Measurements from ENCODE around the gene SPG11.
"Not testable (repeated sequence)": the region's sequence is repeated elsewhere in the genome, so short reads cannot be mapped to it uniquely, and the experiment has no call there.

The SPG11 gene

DNA sequence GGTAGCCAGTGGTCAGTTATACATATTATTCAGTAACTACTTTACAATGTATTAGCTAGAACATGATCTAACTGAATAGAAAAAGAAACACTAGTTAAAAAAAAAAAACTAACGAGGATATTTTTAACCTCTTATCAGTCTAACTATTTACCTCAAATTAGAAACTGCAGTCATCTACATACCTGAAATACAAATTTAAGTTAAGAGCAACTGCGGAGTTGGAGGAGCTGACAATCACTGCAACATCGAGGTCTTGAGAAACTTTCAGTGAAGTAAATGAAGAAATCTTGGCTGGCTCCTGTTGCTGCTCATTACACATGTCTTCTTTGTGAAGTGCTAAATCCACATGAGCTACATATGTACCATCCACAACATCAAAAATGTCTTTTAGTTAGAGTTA is 6.5 kb downstream of the SPG11 start:
- H3K4me1 ChIP-seq (ENCODE audit: control insufficient read depth, insufficient read depth, low read length, poor library complexity, severe bottlenecking), result peaks cover 2% of the 10 kb centered on the region
- H3K27ac ChIP-seq (ENCODE audit: low read depth, low read length, severe bottlenecking), result no peak overlapping the region
- H3K9me3 ChIP-seq (ENCODE audit: control insufficient read depth, low read length), result no peaks in the 10 kb centered on the region
- WGBS, 2 experiments (ENCODE audit: insufficient coverage in 2 of 2), result 100% methylated on average over 1 of the region's 3 CpGs; no CpG with 5 or more reads in 1 of the 2 experiments
- H3K4me3 ChIP-seq (ENCODE audit: extremely low read depth, insufficient read depth, low read length, poor library complexity, severe bottlenecking), result no peak overlapping the region
- H3K36me3 ChIP-seq (ENCODE audit: control insufficient read depth, insufficient read depth, low read length), result peaks cover 71% of the 10 kb centered on the region

DNA sequence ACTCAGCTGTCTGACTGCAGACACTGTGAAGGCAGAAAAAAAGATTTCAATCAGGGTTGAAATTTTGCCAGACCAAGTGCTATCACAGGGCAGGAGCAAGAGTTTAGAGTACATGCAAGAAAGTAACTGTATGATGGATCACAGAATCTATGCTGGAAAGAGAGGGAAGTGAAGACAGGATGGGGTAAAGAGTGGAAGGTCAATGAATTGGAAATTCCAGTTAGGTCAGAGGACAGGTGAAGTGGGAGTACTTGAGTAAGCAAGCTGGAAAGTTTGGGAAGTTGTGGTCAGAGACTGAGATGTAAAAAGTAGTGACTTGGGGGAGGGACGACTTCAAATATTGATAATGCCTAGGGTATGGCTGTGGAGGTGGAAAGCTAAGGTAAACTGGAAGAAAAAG is 7.2 kb downstream of the SPG11 start:
- H3K27ac ChIP-seq (ENCODE audit: low read depth, low read length, severe bottlenecking), result no peak overlapping the region
- peaks cover 76% of the 10 kb centered on the region for H3K36me3 ChIP-seq (ENCODE audit: control insufficient read depth, insufficient read depth, low read length)
- no peaks in the 10 kb centered on the region for H3K4me1 ChIP-seq (ENCODE audit: control insufficient read depth, insufficient read depth, low read length, poor library complexity, severe bottlenecking)
- H3K9me3 ChIP-seq (ENCODE audit: control insufficient read depth, low read length), result no peaks in the 10 kb centered on the region
- H3K4me3 ChIP-seq (ENCODE audit: extremely low read depth, insufficient read depth, low read length, poor library complexity, severe bottlenecking), result no peak overlapping the region
- 100% methylated on average over 1 of the region's 1 CpG for WGBS, 2 experiments (ENCODE audit: insufficient coverage in 2 of 2)

DNA sequence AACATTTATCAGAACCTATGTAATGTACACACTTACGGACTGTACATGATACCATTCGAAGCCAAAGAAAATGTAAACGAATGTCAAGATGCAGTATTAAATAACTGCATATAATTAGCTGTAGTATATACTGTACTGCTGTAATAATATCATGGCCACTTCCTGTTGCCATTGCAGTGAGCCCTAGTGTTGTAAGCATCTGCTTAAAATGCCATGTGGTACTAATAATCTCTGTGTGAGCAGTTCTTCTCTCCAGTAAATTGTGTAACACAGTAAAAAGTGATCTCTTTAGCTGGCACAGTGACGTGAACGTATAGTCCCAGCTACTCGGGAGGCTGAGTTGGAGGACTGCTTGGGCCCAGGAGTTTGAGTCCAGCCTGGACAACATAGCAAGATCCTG is 8.6 kb downstream of the SPG11 start:
- WGBS, 2 experiments (ENCODE audit: insufficient coverage in 2 of 2), result 95 to 100% methylated on average over 3 to 4 of the region's 6 CpGs
- Histone ChIP-seq H3K36me3 (ENCODE audit: control insufficient read depth, insufficient read depth, low read length) (peaks cover 81% of the 10 kb centered on the region), H3K9me3 (ENCODE audit: control insufficient read depth, low read length) (no peaks in the 10 kb centered on the region), H3K27ac (ENCODE audit: low read depth, low read length, severe bottlenecking) (no peak overlapping the region), H3K4me3 (ENCODE audit: extremely low read depth, insufficient read depth, low read length, poor library complexity, severe bottlenecking) (no peak overlapping the region), H3K4me1 (ENCODE audit: control insufficient read depth, insufficient read depth, low read length, poor library complexity, severe bottlenecking) (no peaks in the 10 kb centered on the region)

DNA sequence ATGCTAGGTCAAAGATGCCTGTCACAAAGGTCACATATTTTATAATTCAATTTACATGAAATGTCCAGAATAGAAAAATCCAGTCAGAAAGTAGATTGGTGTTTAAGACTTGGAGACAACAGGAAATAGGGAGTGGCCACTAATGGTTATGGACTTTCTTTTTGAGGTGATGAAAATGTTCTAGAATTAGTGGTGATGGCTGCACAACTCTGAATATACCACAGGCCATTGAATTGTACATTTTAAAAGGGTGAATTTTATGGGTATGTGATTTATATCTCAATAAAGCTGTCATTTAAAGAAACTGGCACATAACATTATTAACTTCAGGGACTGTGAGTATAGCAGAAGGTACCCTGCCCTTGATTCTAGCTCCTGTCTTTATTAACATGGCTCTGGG is 15.8 kb downstream of the SPG11 start:
- peaks cover 72% of the 10 kb centered on the region for H3K36me3 ChIP-seq (ENCODE audit: control insufficient read depth, insufficient read depth, low read length)

DNA sequence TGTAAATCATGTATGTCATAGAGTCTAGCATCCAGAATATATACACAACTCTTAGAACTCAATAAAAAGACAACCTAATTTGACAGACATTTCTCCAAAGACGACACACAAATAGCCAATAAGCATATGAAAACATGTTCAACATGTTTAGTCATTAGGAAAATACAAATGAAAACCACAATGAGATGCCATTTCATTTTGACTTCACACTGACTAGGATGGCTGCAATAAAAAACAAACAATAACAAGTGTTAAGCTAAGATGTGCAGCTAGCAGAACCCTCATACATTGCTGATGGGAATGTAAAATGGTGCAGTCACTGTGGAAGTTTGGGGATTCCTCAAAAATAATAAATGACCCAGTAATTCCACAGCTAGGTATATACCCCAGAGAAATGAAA is 16.4 kb downstream of the SPG11 start:
- Histone ChIP-seq H3K4me3 (ENCODE audit: extremely low read depth, insufficient read depth, low read length, poor library complexity, severe bottlenecking) (no peak overlapping the region), H3K27ac (ENCODE audit: low read depth, low read length, severe bottlenecking) (no peak overlapping the region), H3K4me1 (ENCODE audit: control insufficient read depth, insufficient read depth, low read length, poor library complexity, severe bottlenecking) (no peaks in the 10 kb centered on the region), H3K36me3 (ENCODE audit: control insufficient read depth, insufficient read depth, low read length) (peaks cover 66% of the 10 kb centered on the region), H3K9me3 (ENCODE audit: control insufficient read depth, low read length) (peaks cover 6% of the 10 kb centered on the region)
- WGBS, 2 experiments (ENCODE audit: insufficient coverage in 2 of 2), result no CpG with 5 or more reads among the region's 1 CpG

More for the DNA sequence above, 15.8 kb downstream of the SPG11 start:
- H3K4me3 ChIP-seq (ENCODE audit: extremely low read depth, insufficient read depth, low read length, poor library complexity, severe bottlenecking), result no peak overlapping the region
- no peaks in the 10 kb centered on the region for H3K4me1 ChIP-seq (ENCODE audit: control insufficient read depth, insufficient read depth, low read length, poor library complexity, severe bottlenecking)
- H3K9me3 ChIP-seq (ENCODE audit: control insufficient read depth, low read length), result peaks cover 6% of the 10 kb centered on the region
- H3K27ac ChIP-seq (ENCODE audit: low read depth, low read length, severe bottlenecking), result no peak overlapping the region

DNA sequence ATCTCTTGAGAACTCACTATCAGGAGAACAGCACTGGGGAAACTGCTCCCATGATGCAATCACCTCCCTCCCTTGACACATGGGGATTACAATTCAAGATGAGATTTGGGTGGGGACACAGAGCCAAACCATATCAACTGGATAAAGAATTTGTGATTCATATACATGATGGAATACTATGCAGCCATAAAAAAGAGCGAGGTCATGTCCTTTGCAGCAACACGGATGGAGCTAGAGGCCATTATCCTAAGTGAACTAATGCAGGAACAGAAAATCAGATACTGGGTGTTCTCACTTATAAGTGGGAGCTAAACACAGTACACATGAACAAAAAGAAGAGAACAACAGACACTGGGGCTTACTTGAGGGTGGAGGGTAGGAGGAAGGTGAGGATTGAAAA is 17.0 kb downstream of the SPG11 start:
- Histone ChIP-seq H3K36me3 (ENCODE audit: control insufficient read depth, insufficient read depth, low read length) (peaks cover 63% of the 10 kb centered on the region), H3K4me1 (ENCODE audit: control insufficient read depth, insufficient read depth, low read length, poor library complexity, severe bottlenecking) (no peaks in the 10 kb centered on the region), H3K27ac (ENCODE audit: low read depth, low read length, severe bottlenecking) (no peak overlapping the region), H3K9me3 (ENCODE audit: control insufficient read depth, low read length) (peaks cover 6% of the 10 kb centered on the region), H3K4me3 (ENCODE audit: extremely low read depth, insufficient read depth, low read length, poor library complexity, severe bottlenecking) (no peak overlapping the region)
- WGBS, 2 experiments (ENCODE audit: insufficient coverage in 2 of 2), result 88 to 89% methylated on average over 2 of the region's 2 CpGs

DNA sequence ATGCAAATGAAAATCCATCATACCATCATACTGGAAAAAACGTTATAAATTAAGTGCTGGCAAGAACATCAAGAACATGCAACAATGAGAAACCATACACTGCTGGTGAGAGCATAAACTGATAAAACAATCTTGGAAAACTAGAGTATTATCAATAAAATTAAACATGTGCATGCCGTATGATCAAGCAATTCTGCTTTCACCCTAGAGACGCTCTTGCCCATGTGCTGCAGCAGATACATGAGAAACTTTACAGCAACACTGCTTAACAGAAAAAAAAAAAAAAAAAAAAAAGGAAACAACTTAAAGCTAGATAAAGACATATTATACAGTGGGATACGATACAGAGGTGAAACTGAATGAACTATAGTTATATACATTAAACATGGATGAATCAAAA is 21.8 kb downstream of the SPG11 start:
- Histone ChIP-seq H3K27ac (ENCODE audit: low read depth, low read length, severe bottlenecking) (no peak overlapping the region), H3K9me3 (ENCODE audit: control insufficient read depth, low read length) (peaks cover 6% of the 10 kb centered on the region), H3K36me3 (ENCODE audit: control insufficient read depth, insufficient read depth, low read length) (peaks cover 41% of the 10 kb centered on the region), H3K4me3 (ENCODE audit: extremely low read depth, insufficient read depth, low read length, poor library complexity, severe bottlenecking) (no peak overlapping the region), H3K4me1 (ENCODE audit: control insufficient read depth, insufficient read depth, low read length, poor library complexity, severe bottlenecking) (no peaks in the 10 kb centered on the region)
- no CpG with 5 or more reads among the region's 4 CpGs for WGBS, 2 experiments (ENCODE audit: insufficient coverage in 2 of 2)

DNA sequence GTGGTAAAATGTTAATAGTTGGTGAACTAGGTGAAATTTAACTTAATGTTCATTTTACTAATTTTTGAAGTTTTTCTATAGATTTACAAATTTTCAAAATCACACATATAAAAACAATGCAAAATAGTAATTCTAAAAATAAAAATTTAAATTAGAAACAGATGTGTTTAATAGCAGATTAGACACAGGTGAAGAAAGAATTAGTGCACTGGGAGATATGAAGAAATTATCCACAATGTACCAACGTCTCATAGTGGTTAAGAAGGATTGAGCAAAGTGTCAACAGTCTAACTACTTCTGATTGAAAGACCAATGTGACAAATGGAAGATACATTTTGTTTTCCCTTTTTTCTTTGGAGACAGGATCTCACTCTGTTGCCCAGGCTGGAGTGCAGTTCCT is 26.5 kb downstream of the SPG11 start:
- Histone ChIP-seq H3K9me3 (ENCODE audit: control insufficient read depth, low read length) (no peaks in the 10 kb centered on the region), H3K36me3 (ENCODE audit: control insufficient read depth, insufficient read depth, low read length) (peaks cover 54% of the 10 kb centered on the region), H3K4me3 (ENCODE audit: extremely low read depth, insufficient read depth, low read length, poor library complexity, severe bottlenecking) (no peak overlapping the region), H3K27ac (ENCODE audit: low read depth, low read length, severe bottlenecking) (no peak overlapping the region), H3K4me1 (ENCODE audit: control insufficient read depth, insufficient read depth, low read length, poor library complexity, severe bottlenecking) (no peaks in the 10 kb centered on the region)
- WGBS, 2 experiments (ENCODE audit: insufficient coverage in 2 of 2), result 100% methylated on average over 1 of the region's 1 CpG

DNA sequence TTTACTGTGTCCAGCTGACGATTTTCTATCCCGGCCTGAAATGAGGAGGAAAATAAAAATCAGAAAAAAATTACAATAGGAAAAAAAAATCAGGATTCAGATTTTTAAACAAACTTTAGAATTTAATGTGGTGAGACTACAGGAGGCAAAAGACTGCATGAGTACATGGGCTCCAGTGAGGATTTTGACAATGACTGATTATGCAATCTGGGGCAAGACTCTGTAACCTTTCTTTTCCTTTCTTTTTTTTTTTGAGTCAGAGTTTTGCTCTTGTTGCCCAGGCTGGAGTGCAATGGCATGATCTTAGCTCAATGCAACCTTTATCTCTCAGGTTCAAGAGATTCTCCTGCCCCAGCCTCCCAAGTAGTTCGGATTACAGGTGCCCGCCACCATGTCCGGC is 29.9 kb downstream of the SPG11 start:
- Histone ChIP-seq H3K4me1 (ENCODE audit: control insufficient read depth, insufficient read depth, low read length, poor library complexity, severe bottlenecking) (no peaks in the 10 kb centered on the region), H3K36me3 (ENCODE audit: control insufficient read depth, insufficient read depth, low read length) (peaks cover 75% of the 10 kb centered on the region), H3K9me3 (ENCODE audit: control insufficient read depth, low read length) (no peaks in the 10 kb centered on the region), H3K4me3 (ENCODE audit: extremely low read depth, insufficient read depth, low read length, poor library complexity, severe bottlenecking) (no peak overlapping the region), H3K27ac (ENCODE audit: low read depth, low read length, severe bottlenecking) (no peak overlapping the region)
- WGBS, 2 experiments (ENCODE audit: insufficient coverage in 2 of 2), result 96 to 100% methylated on average over 3 of the region's 5 CpGs

DNA sequence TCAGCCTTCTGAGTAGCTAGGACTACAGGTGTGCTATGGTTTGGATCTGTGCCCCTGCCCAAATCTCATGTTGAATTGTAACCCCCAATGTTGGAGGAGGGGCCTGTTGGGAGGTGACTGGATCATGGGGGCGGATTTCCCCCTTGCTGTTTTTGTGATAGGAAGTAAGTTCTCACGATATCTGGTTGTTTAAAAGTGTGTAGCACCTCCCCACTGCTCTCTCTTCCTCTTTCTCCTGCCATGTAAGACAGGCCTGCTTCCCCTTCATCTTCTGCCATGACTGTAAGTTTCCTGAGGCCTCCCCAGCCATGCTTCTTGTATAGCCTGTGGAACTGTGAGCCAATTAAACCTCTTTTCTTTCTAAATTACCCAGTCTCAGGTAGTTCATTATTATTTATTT is 38.2 kb downstream of the SPG11 start:
- not testable (repeated sequence) for H3K27ac ChIP-seq (ENCODE audit: low read depth, low read length, severe bottlenecking); H3K4me3 ChIP-seq (ENCODE audit: extremely low read depth, insufficient read depth, low read length, poor library complexity, severe bottlenecking); H3K4me1 ChIP-seq (ENCODE audit: control insufficient read depth, insufficient read depth, low read length, poor library complexity, severe bottlenecking); H3K9me3 ChIP-seq (ENCODE audit: control insufficient read depth, low read length)
- WGBS, 2 experiments (ENCODE audit: insufficient coverage in 2 of 2), result no CpG with 5 or more reads among the region's 2 CpGs
- peaks cover 66% of the 10 kb centered on the region for H3K36me3 ChIP-seq (ENCODE audit: control insufficient read depth, insufficient read depth, low read length)

DNA sequence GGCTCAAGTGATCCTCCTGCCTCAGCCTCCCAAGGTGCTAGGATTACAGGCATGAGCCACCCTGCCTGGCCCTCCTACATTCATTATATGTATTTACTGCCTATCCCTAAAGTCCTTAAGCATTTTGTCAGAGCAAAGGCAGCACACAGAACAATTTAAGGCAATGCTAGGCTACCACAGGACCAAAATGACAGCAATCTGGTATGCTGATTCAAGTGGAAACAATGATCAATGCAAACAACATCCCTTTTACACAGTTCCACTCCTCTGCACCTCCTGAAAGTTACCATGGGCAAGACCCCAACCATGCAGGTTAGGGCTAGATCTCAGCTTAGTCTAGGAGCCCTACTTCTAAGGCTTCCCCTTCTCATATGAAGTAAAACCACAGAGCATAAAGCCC is 40.3 kb downstream of the SPG11 start:
- Histone ChIP-seq H3K9me3 (ENCODE audit: control insufficient read depth, low read length) (no peaks in the 10 kb centered on the region), H3K4me3 (ENCODE audit: extremely low read depth, insufficient read depth, low read length, poor library complexity, severe bottlenecking) (no peak overlapping the region), H3K4me1 (ENCODE audit: control insufficient read depth, insufficient read depth, low read length, poor library complexity, severe bottlenecking) (no peaks in the 10 kb centered on the region), H3K36me3 (ENCODE audit: control insufficient read depth, insufficient read depth, low read length) (peaks cover 57% of the 10 kb centered on the region), H3K27ac (ENCODE audit: low read depth, low read length, severe bottlenecking) (no peak overlapping the region)

DNA sequence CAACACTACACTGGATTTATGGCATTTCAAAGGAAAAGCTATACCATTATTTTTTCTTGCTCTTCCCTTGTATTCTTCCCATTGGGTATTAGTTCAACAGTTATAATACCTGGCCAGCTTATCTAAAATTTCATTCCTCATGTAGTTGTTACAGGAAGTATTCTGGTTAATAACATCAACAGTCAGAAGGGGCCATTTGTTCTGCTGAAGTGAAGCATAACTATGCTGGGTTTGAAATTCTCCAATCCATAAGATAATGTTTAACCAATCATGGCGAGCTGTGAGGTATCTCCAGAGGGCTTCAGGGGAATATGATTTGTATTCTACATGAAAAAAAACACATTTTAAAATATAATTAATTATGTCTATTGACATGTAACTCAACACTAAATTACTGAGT is 43.4 kb downstream of the SPG11 start:
- no peak overlapping the region for H3K4me3 ChIP-seq (ENCODE audit: extremely low read depth, insufficient read depth, low read length, poor library complexity, severe bottlenecking)
- H3K4me1 ChIP-seq (ENCODE audit: control insufficient read depth, insufficient read depth, low read length, poor library complexity, severe bottlenecking), result no peaks in the 10 kb centered on the region
- H3K36me3 ChIP-seq (ENCODE audit: control insufficient read depth, insufficient read depth, low read length), result peaks cover 50% of the 10 kb centered on the region
- H3K9me3 ChIP-seq (ENCODE audit: control insufficient read depth, low read length), result no peaks in the 10 kb centered on the region
- WGBS, 2 experiments (ENCODE audit: insufficient coverage in 2 of 2), result no CpG with 5 or more reads among the region's 1 CpG
- H3K27ac ChIP-seq (ENCODE audit: low read depth, low read length, severe bottlenecking), result no peak overlapping the region

Data from mesodermal cell (in vitro differentiated cells).